ENCODE results near the gene DUSP19.

Gene DUSP19

DNA sequence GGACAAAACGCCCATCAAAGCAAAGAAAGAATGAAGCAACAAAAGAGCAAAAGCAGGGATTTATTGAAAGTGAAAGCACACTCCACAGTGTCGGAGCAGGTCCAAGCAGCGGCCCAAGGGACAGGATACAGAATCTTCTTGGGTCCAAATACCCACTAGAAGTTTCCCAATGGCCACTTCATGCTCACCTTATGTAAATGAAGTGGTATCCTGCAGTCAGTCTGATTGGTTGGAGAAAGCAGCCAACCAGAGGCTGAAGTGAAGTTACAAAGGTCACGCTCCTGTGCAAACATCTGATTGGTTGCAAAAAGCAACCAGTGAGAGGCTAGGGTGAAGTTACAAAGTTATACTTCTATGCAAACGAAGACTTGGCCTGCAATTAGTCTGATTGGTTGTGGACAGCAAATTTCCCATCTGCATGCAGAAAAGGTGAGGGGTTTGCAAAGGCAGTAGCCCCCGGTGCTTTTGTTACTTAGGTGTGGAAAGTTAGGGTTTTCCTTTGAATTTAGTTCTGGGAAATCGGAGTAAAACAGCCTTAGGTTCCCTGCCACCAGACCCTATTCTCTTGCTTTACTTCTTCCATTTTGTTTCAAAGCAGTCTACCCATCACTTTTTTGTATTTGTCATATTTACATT, 12.9 kb downstream of the DUSP19 start:
- TF ChIP-seq, protein P1, sequence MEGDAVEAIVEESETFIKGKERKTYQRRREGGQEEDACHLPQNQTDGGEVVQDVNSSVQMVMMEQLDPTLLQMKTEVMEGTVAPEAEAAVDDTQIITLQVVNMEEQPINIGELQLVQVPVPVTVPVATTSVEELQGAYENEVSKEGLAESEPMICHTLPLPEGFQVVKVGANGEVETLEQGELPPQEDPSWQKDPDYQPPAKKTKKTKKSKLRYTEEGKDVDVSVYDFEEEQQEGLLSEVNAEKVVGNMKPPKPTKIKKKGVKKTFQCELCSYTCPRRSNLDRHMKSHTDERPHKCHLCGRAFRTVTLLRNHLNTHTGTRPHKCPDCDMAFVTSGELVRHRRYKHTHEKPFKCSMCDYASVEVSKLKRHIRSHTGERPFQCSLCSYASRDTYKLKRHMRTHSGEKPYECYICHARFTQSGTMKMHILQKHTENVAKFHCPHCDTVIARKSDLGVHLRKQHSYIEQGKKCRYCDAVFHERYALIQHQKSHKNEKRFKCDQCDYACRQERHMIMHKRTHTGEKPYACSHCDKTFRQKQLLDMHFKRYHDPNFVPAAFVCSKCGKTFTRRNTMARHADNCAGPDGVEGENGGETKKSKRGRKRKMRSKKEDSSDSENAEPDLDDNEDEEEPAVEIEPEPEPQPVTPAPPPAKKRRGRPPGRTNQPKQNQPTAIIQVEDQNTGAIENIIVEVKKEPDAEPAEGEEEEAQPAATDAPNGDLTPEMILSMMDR (IDR thresholded peaks at IDR 0.05) = no peak
- Histone ChIP-seq H3K79me2 (no peaks in the 10 kb centered on the region), H3K9me3 (ENCODE audit: control insufficient read depth, low read length) (no peaks in the 10 kb centered on the region), H3K36me3 (ENCODE audit: control insufficient read depth, insufficient read depth, low read length) (no peaks in the 10 kb centered on the region), H3K9ac (no peak overlapping the region), H2AFZ (no peak overlapping the region), H3K27ac (no peak overlapping the region), H3K4me2 (ENCODE audit: low read length) (no peak overlapping the region), H3K27me3 (ENCODE audit: control insufficient read depth, insufficient read depth, low read length) (no peaks in the 10 kb centered on the region), H3K4me3 (ENCODE audit: low read depth, low read length) (no peak overlapping the region), H3K4me1 (no peaks in the 10 kb centered on the region)

DNA sequence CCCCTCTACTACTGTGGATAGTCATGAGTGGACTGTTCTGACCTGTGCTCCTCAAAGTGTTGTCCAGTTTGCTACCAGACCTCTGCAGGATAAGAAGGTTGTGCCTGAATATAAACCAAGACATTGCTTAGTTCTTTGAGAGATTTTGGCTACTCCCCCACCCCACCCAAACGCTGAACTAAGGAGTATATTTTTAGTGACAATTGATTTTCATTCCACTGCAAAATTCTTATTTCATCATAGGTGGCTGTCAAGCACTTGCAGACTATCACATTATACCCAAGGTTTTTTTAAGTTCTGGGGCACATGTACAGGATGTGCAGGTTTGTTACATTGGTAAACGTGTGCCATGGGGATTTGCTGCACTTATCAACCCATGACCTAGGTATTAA, 13.4 kb downstream of the DUSP19 start:
- no peak overlapping the region for H3K4me2 ChIP-seq (ENCODE audit: low read length)
- no peak overlapping the region for H3K9ac ChIP-seq
- H2AFZ ChIP-seq = no peak overlapping the region
- TF ChIP-seq, protein P1 (IDR thresholded peaks at IDR 0.05) = no peak
- H3K4me1 ChIP-seq = no peaks in the 10 kb centered on the region
- H3K4me3 ChIP-seq (ENCODE audit: low read depth, low read length) = no peak overlapping the region
- H3K27ac ChIP-seq = no peak overlapping the region
- no peaks in the 10 kb centered on the region for H3K27me3 ChIP-seq (ENCODE audit: control insufficient read depth, insufficient read depth, low read length)
- H3K9me3 ChIP-seq (ENCODE audit: control insufficient read depth, low read length) = no peaks in the 10 kb centered on the region
- no peaks in the 10 kb centered on the region for H3K79me2 ChIP-seq
- no peaks in the 10 kb centered on the region for H3K36me3 ChIP-seq (ENCODE audit: control insufficient read depth, insufficient read depth, low read length)

DNA sequence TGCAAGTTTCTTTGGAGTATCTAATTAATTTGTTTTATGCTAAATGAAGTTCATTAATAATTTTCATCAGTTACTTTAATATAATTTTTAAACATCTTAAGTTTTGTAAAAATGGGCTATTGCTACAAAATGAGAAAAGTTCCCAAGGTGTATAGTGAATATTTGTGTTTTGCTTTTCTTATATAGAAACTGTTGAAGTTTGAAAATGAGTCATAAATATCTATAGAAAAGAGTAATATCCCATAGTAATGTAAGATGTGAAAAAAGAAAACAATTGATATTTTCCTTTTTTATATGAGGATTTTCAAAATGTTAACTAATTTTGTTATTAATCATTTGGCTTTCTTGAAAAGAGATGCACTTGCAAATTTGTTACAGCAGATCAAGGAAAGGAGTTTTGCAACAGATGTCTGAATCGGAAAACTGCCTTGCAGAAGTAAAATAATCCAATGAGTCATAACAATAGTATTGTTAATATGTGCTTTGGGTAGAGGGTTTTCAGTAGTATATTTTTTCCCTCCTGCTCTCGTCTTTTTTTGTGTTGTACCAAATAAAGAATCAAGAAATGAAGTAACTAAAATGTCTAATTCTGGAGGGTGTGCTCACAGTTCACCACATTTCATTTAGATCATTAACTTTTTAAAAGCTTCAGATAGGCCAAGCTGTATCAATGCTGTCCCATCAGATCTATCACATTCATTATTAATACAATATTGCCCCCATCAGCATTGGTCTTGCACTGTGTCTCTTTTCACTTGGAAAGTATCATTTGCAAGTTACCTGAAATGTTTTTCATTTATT, 15.5 kb downstream of the DUSP19 start:
- Histone ChIP-seq H3K4me1 (no peaks in the 10 kb centered on the region), H3K79me2 (no peaks in the 10 kb centered on the region), H3K27ac (no peak overlapping the region), H3K9ac (no peak overlapping the region), H3K4me3 (ENCODE audit: low read depth, low read length) (no peak overlapping the region), H3K36me3 (ENCODE audit: control insufficient read depth, insufficient read depth, low read length) (no peaks in the 10 kb centered on the region), H2AFZ (no peak overlapping the region), H3K9me3 (ENCODE audit: control insufficient read depth, low read length) (no peaks in the 10 kb centered on the region), H3K4me2 (ENCODE audit: low read length) (no peak overlapping the region), H3K27me3 (ENCODE audit: control insufficient read depth, insufficient read depth, low read length) (no peaks in the 10 kb centered on the region)
- TF ChIP-seq, protein P1 (IDR thresholded peaks at IDR 0.05) = no peak

DNA sequence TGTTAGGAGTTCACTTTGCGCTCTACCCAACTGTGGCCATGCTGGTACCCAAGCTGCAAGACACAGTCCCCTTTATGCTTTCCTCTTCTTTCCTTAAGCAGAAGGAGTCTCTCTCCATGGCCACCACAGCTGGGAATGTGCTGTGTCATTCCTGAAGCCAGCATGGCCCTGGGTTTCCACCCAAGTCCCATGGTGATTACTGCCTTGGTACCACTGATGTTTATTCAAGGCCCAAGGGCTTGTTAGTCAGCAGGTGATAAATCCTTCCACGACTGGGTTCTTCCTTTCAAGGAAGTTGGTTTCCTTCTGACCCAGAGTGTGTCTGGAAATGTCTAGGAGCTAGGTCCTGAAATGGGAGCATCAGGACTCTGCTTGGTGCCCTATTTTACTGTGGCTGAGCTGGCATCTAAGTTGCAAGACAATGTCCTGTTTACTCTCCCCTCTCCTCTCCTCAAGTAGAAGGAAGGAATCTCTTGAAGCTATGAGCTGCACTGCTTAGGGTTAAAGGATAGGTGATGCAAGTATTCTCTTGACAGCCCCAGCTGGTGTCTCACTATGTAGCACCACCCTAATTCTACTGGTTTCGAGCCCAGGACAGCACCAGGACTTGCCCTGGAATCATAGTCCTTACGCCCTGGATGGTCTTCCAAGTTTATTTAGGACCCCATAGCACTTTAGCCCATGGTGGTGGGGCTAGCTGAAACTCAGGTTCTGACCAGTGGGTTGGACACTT, 27.0 kb downstream of the DUSP19 start:
- Histone ChIP-seq H3K9me3 (ENCODE audit: control insufficient read depth, low read length) (no peaks in the 10 kb centered on the region), H3K79me2 (no peaks in the 10 kb centered on the region), H2AFZ (no peak overlapping the region), H3K27ac (no peak overlapping the region), H3K4me1 (no peaks in the 10 kb centered on the region), H3K36me3 (ENCODE audit: control insufficient read depth, insufficient read depth, low read length) (no peaks in the 10 kb centered on the region), H3K9ac (no peak overlapping the region), H3K4me2 (ENCODE audit: low read length) (no peak overlapping the region), H3K27me3 (ENCODE audit: control insufficient read depth, insufficient read depth, low read length) (no peaks in the 10 kb centered on the region), H3K4me3 (ENCODE audit: low read depth, low read length) (no peak overlapping the region)
- TF ChIP-seq, protein P1 (IDR thresholded peaks at IDR 0.05) = no peak

All from parathyroid adenoma (tissue), 2 donors.